Duodenal mucosa (tissue), 2 donors: ENCODE data around the gene DNASE1L3.
A peak's percentile ranks its signal among the peaks of the same experiment; 100 is the strongest.
"Not testable (repeated sequence)": the region's sequence is repeated elsewhere in the genome, so short reads cannot be mapped to it uniquely, and the experiment has no call there.

ENCODE experiments used
- H3K27ac ChIP-seq: one replicate; pipeline ENCODE4 v1.7.0; 2013; ENCODE audit warnings: low read depth, low read length
- H3K27me3 ChIP-seq, 2 donors: one replicate each; pipeline ENCODE4 v1.7.0; 2013; ENCODE audit warnings: low read length in 2 of 2, control low read depth in 1 of 2; ENCODE audit not compliant: insufficient read depth in 2 of 2, control insufficient read depth in 1 of 2
- H3K36me3 ChIP-seq, 2 donors: one replicate each; pipeline ENCODE4 v1.7.0; 2013; ENCODE audit warnings: low read length in 2 of 2, control low read depth in 1 of 2; ENCODE audit not compliant: insufficient read depth in 2 of 2, control insufficient read depth in 1 of 2
- H3K4me1 ChIP-seq, 2 donors: one replicate each; pipeline ENCODE4 v1.7.0; 2013; ENCODE audit warnings: low read length in 2 of 2, control low read depth in 1 of 2; ENCODE audit not compliant: insufficient read depth in 2 of 2, control insufficient read depth in 1 of 2
- H3K4me3 ChIP-seq, 2 donors: one replicate each; pipeline ENCODE4 v1.7.0; 2013; ENCODE audit warnings: low read length in 2 of 2, low read depth in 1 of 2
- H3K9ac ChIP-seq, 2 donors: one replicate each; pipeline ENCODE4 v1.7.0; 2013; ENCODE audit warnings: low read length in 2 of 2, low read depth in 1 of 2
- H3K9me3 ChIP-seq, 2 donors: one replicate each; pipeline ENCODE4 v1.7.0; 2013; ENCODE audit warnings: low read length in 2 of 2, control low read depth in 1 of 2; ENCODE audit not compliant: control insufficient read depth in 1 of 2

DNASE1L3 gene

DNA sequence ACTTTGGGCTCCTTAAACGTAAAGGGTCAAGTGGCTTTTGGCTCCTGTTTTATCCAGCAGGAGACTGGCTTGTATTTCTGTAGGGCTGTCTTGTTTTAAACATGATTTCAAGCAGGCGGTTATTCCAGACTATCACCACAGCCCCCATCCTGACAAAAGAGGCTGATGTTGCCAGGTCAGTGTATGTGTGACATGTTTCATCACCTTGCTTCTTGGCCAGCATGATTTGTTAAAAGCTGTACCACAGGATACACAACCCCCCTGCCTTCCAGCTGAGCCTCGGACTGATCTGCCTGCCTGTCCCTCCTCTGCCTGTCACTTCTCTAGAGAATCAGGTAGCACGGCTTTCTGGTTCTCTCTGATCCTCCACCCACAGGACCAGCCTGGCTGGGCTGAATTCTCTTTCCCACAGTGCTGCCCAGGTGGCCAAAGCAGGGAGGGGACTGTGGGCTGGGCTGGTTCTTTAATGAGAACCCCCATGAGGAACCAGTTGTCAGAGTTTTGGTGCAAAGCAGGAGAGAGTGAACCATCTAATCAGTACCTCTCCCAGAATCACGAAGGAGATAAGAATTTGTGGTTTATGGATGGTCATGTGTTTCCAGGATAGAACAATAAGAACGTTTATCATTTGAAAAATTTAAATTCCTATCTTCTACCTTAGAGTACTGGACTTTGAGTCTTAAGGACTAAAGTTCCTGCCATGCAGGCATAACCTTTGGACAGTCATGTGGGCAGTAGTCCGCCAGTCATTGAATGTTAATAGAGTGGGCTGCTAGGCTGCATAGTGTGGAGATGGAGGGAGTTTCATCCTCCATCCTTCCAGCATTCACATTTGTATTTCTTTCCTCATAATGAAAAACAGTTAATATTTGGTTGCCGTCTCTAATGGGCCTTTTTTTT, 35.6 kb upstream of the DNASE1L3 start:
- Histone ChIP-seq H3K9ac (no peak overlapping the region), H3K27me3 (no peaks in the 10 kb centered on the region), H3K36me3 (no peaks in the 10 kb centered on the region), H3K4me1 (peaks cover 22 to 39% of the 10 kb centered on the region in 2 donors), H3K9me3 (no peaks in the 10 kb centered on the region), H3K4me3 (no peak overlapping the region), H3K27ac (no peak overlapping the region)

DNA sequence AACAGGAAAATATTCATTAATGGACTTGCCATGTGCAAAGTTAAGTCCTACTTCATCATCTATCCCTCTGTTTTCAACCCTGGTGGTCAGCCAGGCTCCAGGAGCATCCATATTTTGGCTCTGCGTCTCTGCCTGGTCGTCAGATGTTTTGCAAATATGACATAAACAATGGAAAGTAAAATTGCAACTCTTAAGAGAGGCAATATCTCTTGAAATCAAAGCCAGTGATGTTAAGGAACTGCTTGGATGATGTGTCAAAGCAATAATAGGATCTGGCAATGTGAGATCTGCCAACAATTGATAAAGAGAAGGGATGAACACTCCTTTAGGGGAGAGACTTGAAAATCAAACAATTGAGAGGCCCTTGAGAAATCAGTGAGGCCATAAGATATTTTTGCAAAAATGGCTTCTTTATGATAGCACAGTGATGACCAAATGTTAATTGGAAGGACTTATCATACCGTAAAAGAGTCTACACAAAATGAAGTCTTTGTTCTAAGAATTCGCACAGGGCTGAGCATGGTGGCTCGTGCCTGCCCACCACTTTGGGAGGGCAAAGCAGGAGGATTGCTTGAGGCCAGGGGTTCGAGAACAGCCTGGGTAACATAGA, 33.3 kb upstream of the DNASE1L3 start:
- H3K27me3 ChIP-seq = no peaks in the 10 kb centered on the region
- peaks cover 16 to 33% of the 10 kb centered on the region in 2 donors for H3K4me1 ChIP-seq
- no peak overlapping the region for H3K9ac ChIP-seq
- no peak overlapping the region for H3K27ac ChIP-seq
- no peaks in the 10 kb centered on the region for H3K9me3 ChIP-seq
- H3K36me3 ChIP-seq = no peaks in the 10 kb centered on the region
- H3K4me3 ChIP-seq = no peak overlapping the region

DNA sequence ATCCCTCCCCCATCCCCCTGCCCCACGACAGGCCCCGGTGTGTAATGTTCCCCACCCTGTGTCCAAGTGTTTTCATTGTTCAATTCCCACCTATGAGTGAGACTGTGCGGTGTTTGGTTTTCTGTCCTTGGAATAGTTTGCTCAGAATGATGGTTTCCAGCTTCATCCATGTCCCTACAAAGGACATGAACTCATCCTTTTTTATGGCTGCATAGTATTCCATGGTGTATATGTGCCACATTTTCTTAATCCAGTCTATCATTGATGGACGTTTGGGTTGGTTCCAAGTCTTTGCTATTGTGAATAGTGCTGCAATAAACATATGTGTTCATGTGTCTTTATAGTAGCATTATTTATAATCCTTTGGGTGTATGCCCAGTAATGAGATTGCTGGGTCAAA, 32.1 kb upstream of the DNASE1L3 start:
- H3K36me3 ChIP-seq, H3K9ac ChIP-seq, H3K27ac ChIP-seq, H3K27me3 ChIP-seq, H3K4me3 ChIP-seq, H3K9me3 ChIP-seq: not testable (repeated sequence)
- H3K4me1 ChIP-seq = peaks cover 23 to 41% of the 10 kb centered on the region in 2 donors

DNA sequence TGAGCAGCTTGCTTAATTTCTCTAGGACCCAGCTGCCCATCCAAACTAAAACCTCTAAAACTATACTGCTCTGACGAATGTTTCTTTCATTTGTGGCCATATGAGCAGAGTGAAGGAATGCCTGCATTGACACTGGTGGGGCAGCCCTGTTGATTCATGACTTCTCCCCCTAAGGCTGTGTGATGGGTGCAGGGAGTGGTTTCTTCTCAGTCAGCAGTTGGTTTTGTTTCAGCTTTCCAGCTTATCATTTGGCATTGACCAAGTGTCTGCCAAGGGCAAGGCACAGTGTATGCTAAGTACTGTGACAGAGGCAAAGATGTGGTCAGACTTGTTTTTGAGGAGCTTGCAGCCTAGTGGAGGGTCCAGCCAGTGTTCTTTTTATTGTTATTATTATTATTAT, 31.6 kb upstream of the DNASE1L3 start:
- H3K4me3 ChIP-seq = no peak overlapping the region
- H3K36me3 ChIP-seq = no peaks in the 10 kb centered on the region
- no peaks in the 10 kb centered on the region for H3K27me3 ChIP-seq
- peaks cover 23 to 41% of the 10 kb centered on the region in 2 donors for H3K4me1 ChIP-seq
- H3K27ac ChIP-seq = no peak overlapping the region
- H3K9me3 ChIP-seq = no peaks in the 10 kb centered on the region
- no peak overlapping the region for H3K9ac ChIP-seq

- Histone ChIP-seq H3K36me3 (no peaks in the 10 kb centered on the region), H3K27ac (no peak overlapping the region), H3K9me3 (no peaks in the 10 kb centered on the region), H3K9ac (peak overlapping the region in 1 of 2 donors; percentile 18), H3K4me3 (peak overlapping the region in 1 of 2 donors; percentile 16), H3K4me1 (peaks cover 27 to 40% of the 10 kb centered on the region in 2 donors), H3K27me3 (no peaks in the 10 kb centered on the region)
Observed at GRCh38 chr3:58241306-58242044, 30.7 kb upstream of the DNASE1L3 start.

DNA sequence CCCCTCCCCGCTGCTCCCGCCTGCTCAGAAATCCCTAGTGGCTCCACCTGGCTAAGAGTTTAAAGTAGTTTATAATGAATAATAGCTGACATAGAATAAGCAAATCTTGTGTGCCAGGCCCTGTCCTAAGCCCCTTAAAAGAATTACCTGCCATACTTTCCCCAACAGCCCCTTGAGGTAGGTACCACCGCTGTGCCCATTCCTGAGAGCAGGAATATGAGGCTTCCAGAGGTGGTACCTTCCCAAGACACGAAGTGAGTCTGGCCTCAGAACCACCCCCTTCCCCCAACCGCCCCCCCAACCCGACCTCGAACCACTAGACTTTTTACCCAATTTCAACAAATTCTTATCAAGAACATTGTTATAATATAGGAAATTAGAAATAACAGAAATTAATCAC, 28.1 kb upstream of the DNASE1L3 start:
- no peaks in the 10 kb centered on the region for H3K9me3 ChIP-seq
- no peaks in the 10 kb centered on the region for H3K36me3 ChIP-seq
- no peaks in the 10 kb centered on the region for H3K27me3 ChIP-seq
- peak overlapping the region; percentile 88 to 97 for H3K4me3 ChIP-seq
- H3K27ac ChIP-seq = no peak overlapping the region
- peak overlapping the region; percentile 76 to 82 for H3K9ac ChIP-seq
- peaks cover 27 to 36% of the 10 kb centered on the region in 2 donors for H3K4me1 ChIP-seq

- Histone ChIP-seq H3K27ac (peak overlapping the region; percentile 69), H3K27me3 (no peaks in the 10 kb centered on the region), H3K4me1 (peaks cover 27 to 36% of the 10 kb centered on the region in 2 donors), H3K4me3 (peak overlapping the region; percentile 88 to 97), H3K36me3 (no peaks in the 10 kb centered on the region), H3K9me3 (no peaks in the 10 kb centered on the region), H3K9ac (peak overlapping the region; percentile 76 to 82)
Observed at GRCh38 chr3:58237941-58238681, 27.3 kb upstream of the DNASE1L3 start.

DNA sequence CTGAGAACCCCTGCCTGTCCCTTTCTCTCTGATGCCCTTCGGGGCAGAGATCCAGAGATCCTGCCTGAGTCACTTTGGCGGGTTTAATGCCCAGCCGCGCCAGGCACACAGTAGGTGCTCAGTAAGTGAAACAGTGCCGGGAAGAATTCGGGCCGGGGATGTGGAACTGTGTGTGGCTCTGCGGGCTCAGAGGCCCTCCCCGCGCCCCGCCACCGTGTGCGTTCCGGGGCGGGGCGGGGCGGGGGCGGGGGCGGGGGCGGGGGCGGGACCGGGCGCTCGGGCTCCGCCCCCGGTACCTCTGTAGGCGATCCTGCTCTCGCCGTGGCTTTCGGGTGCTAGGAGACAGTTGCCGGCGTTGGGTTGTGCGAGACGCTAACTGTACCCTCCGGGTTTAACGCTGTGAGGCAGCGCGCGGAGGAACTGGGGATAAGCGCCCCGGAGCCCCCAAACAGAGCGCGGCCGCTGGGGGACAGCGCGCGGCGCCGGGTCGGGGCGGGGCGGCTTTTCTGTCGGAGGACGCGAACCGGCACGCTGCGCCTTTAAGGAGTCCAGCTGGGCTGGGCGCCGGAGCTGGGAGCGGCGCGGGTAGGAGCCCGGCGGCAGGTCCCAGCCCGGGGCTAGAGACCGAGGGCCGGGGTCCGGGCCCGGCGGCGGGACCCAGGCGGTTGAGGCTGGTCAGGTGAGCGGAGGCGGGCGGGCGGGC, 26.6 kb upstream of the DNASE1L3 start, which contains the start of gene ABHD6:
Gene ABHD6 (plus strand): TSS at position 555 of the 703 bp plus-strand sequence. CDS start 18,795 bp downstream, outside the sequence.
- Histone ChIP-seq H3K9me3 (no peaks in the 10 kb centered on the region), H3K27me3 (no peaks in the 10 kb centered on the region), H3K27ac (peak within 1 kb of the TSS; percentile 69), H3K9ac (peak within 1 kb of the TSS; percentile 82 to 93), H3K36me3 (no peaks in the 10 kb centered on the region), H3K4me3 (peak within 1 kb of the TSS; percentile 88 to 97), H3K4me1 (peaks cover 30 to 34% of the 10 kb centered on the region in 2 donors)

DNA sequence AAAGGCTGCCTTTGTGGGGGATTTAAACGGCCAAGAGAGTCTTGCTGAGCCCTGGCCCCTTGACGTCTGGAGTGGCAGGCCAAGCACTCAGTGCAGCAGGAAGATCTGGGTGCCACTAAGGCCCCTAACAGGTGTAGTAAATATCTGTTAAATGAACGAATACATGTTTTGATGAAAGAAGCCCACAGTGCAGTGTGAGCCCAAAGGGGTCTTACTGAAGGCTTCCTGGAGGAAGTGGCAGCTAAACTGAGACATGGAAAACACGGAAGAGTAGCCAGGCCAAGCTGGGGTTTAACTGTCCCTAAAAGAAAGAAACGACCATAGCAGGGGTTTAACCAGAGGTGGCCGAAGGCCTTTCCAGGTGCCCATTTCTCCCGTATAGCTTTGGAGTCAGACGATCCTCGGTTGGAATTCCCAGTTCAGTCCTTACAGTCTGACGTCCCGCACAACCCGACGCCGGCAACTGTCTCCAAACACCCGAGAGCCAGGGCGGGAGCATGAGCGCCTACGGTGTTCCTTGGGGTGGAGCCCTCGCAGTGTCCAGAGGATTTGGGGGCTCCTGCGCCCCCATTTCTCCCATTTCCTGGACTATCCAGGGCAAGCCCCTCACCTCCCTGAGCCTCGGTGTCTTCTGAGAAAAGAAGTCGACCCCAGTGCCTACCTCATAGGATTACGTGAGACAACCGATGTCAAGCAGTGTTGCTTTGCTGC, 25.9 kb upstream of the DNASE1L3 start:
- Histone ChIP-seq H3K27ac (no peak overlapping the region), H3K4me1 (peaks cover 23 to 27% of the 10 kb centered on the region in 2 donors), H3K36me3 (no peaks in the 10 kb centered on the region), H3K27me3 (no peaks in the 10 kb centered on the region), H3K4me3 (peak overlapping the region; percentile 88 to 97), H3K9me3 (no peaks in the 10 kb centered on the region), H3K9ac (peak overlapping the region; percentile 82 to 93)
